C4-2B (cell line): ENCODE results near the gene KCNJ14.

Source experiments
- H3K27ac ChIP-seq: fragments of 450-650 bp; 2 replicates; pipeline ENCODE4 v1.5.1; 2017
- CTCF ChIP-seq: fragments of 450-650 bp; conservative IDR thresholded peaks from 2 replicates; pipeline ENCODE4 v1.5.1; 2017; ENCODE audit warnings: mild to moderate bottlenecking
- ZFX ChIP-seq: fragments of 450-650 bp; IDR thresholded peaks from 2 replicates; pipeline ENCODE4 v1.6.1; 2017

KCNJ14 gene

GRCh38 chr19:48490981-48491792 lies 35.8 kb downstream of the KCNJ14 start:
- no peak overlapping the region for H3K27ac ChIP-seq
- TF ChIP-seq ZFX (no peak), CTCF (no peak)

GRCh38 chr19:48491793-48492123 lies 36.4 kb downstream of the KCNJ14 start:
- no peak for TF ChIP-seq ZFX
- no peak overlapping the region for H3K27ac ChIP-seq

GRCh38 chr19:48492925-48493717 lies 37.7 kb downstream of the KCNJ14 start:
- H3K27ac ChIP-seq: peak overlapping the region; percentile 69
- TF ChIP-seq ZFX (no peak), CTCF (no peak)

- TF ChIP-seq ZFX: peak; percentile 63; the same call in 1 of the 2 replicates
- no peak for TF ChIP-seq CTCF
- peak overlapping the region; percentile 69 for H3K27ac ChIP-seq
Measured at GRCh38 chr19:48493718-48494401, 38.5 kb downstream of the KCNJ14 start.

DNA sequence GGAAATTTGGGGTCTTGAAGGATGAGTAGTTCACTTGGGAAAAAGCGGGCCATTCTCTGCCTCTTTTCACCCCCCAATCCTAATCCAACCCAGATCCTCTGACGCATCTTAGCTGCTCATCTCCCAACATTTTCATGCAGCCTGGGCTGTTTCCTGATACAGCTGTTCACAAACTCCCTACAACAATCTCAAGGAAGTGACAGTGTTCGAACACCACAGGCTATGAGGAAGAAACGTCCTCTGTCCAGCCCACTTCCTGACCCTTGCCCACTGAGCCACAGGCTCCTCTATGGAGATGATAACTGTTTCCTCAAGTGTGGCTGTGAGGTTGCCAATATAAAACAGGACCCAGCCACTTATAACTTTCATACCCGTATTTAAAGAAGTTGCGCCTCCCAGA lies 40.0 kb downstream of the KCNJ14 start:
- TF ChIP-seq CTCF (no peak), ZFX (no peak)
- H3K27ac ChIP-seq: no peak overlapping the region

- H3K27ac ChIP-seq: no peak overlapping the region
- TF ChIP-seq ZFX (no peak), CTCF (no peak)
Measured at GRCh38 chr19:48496959-48497727, 41.8 kb downstream of the KCNJ14 start.
